WTC11 (cell line): ENCODE measurements around the gene PCLAF. TPM values are rescaled to one million over a fixed set of nuclear protein-coding genes. Genes with fewer than 3 reads are reported as not detected.

Experiments
- ATAC-seq: fragments of 200-7000 bp; cut with Tn5 transposase; 2 replicates; pipeline ENCODE4 v1.10.0; 2021; ENCODE audit warnings: mild to moderate bottlenecking, moderate library complexity
- CTCF ChIA-PET: fragments of 300-600 bp; sonication (Branson Sonifier 250); formaldehyde crosslinking; loops from one replicate; lab custom pipeline; 2021; ENCODE audit warnings: antibody characterized with exemption; lab: Charles Lee
- POLR2A ChIA-PET: fragments of 350-600 bp; sonication (Branson Sonifier 250); formaldehyde crosslinking; loops from one replicate; lab custom pipeline; 2021; ENCODE audit warnings: antibody characterized with exemption; lab: Charles Lee
- DNase-seq: peaks from one replicate; pipeline ENCODE4 v3.0.0; 2021; ENCODE audit warnings: low spot score
- H3K27ac Mint-ChIP-seq: 2 replicates; pipeline ENCODE4 v1.8.0; 2021; ENCODE audit warnings: mixed read lengths
- H3K27me3 Mint-ChIP-seq: 2 replicates; pipeline ENCODE4 v1.8.0; 2021; ENCODE audit warnings: low read depth, mild to moderate bottlenecking, moderate library complexity, mixed read lengths
- H3K36me3 Mint-ChIP-seq: 2 replicates; pipeline ENCODE4 v1.8.0; 2021; ENCODE audit warnings: mixed read lengths
- H3K4me1 Mint-ChIP-seq: 2 replicates; pipeline ENCODE4 v1.8.0; 2022; ENCODE audit warnings: mixed read lengths
- H3K4me3 Mint-ChIP-seq: 2 replicates; pipeline ENCODE4 v1.8.0; 2021; ENCODE audit warnings: mild to moderate bottlenecking, moderate library complexity, mixed read lengths
- H3K9me3 Mint-ChIP-seq: 2 replicates; pipeline ENCODE4 v1.8.0; 2021; ENCODE audit warnings: mixed read lengths
- CBFB ChIP-seq: sonication (generic); formaldehyde crosslinking; IDR thresholded peaks from 2 replicates; pipeline ENCODE4 v1.8.1; 2022; ENCODE audit warnings: mild to moderate bottlenecking, low read depth, missing genetic modification reagents
- CREB1 ChIP-seq: sonication (generic); formaldehyde crosslinking; IDR thresholded peaks from 2 replicates; pipeline ENCODE4 v1.8.0; 2023; ENCODE audit warnings: mild to moderate bottlenecking, missing genetic modification reagents
- ELF4 ChIP-seq: sonication (generic); formaldehyde crosslinking; IDR thresholded peaks from 2 replicates; pipeline ENCODE4 v1.8.1; 2022; ENCODE audit warnings: low read depth, mild to moderate bottlenecking, moderate library complexity, missing genetic modification reagents
- FOXJ3 ChIP-seq: sonication (generic); formaldehyde crosslinking; IDR thresholded peaks from 2 replicates; pipeline ENCODE4 v1.9.0; 2021; ENCODE audit warnings: missing genetic modification reagents, mild to moderate bottlenecking, borderline replicate concordance
- GABPB1 ChIP-seq: sonication (generic); formaldehyde crosslinking; IDR thresholded peaks from 2 replicates; pipeline ENCODE4 v1.8.1; 2023; ENCODE audit warnings: mild to moderate bottlenecking, missing genetic modification reagents
- GRHL2 ChIP-seq: fragments of 250-450 bp; sonication (Bioruptor Pico); IDR thresholded peaks from 2 replicates; pipeline ENCODE4 v1.8.0; 2022; ENCODE audit warnings: mild to moderate bottlenecking, moderate library complexity; ENCODE audit not compliant: insufficient replicate concordance, severe bottlenecking
- NFATC4 ChIP-seq: fragments of 250-450 bp; sonication (Bioruptor Pico); IDR thresholded peaks from 2 replicates; pipeline ENCODE4 v1.9.0; 2021; ENCODE audit warnings: mild to moderate bottlenecking
- NFYB ChIP-seq: sonication (generic); formaldehyde crosslinking; conservative IDR thresholded peaks from 2 replicates; pipeline ENCODE4 v1.8.0; 2022; ENCODE audit warnings: low read depth, missing genetic modification reagents
- NR1H2 ChIP-seq: sonication (generic); formaldehyde crosslinking; IDR thresholded peaks from 2 replicates; pipeline ENCODE4 v1.9.0; 2021; ENCODE audit warnings: mild to moderate bottlenecking, moderate library complexity, missing genetic modification reagents
- OVOL2 ChIP-seq: fragments of 250-450 bp; sonication (Bioruptor Pico); IDR thresholded peaks from 2 replicates; pipeline ENCODE4 v1.9.0; 2021; ENCODE audit warnings: mild to moderate bottlenecking, borderline replicate concordance
- RORB ChIP-seq: fragments of 250-450 bp; sonication (Bioruptor Pico); IDR thresholded peaks from 2 replicates; pipeline ENCODE4 v1.9.0; 2021; ENCODE audit warnings: mild to moderate bottlenecking
- SMAD3 ChIP-seq: sonication (generic); formaldehyde crosslinking; IDR thresholded peaks from 2 replicates; pipeline ENCODE4 v1.8.0; 2022; ENCODE audit warnings: missing genetic modification reagents, mild to moderate bottlenecking, borderline replicate concordance
- TP53 ChIP-seq: sonication (generic); formaldehyde crosslinking; IDR thresholded peaks from 2 replicates; pipeline ENCODE4 v1.8.1; 2023; ENCODE audit warnings: mild to moderate bottlenecking, missing genetic modification reagents
- ZNF219 ChIP-seq: sonication (generic); formaldehyde crosslinking; IDR thresholded peaks from 2 replicates; pipeline ENCODE4 v1.8.0; 2023; ENCODE audit warnings: missing genetic modification reagents, mild to moderate bottlenecking, borderline replicate concordance
- ZNF317 ChIP-seq: sonication (generic); formaldehyde crosslinking; IDR thresholded peaks from 2 replicates; pipeline ENCODE4 v1.8.1; 2023; ENCODE audit warnings: low read depth, mild to moderate bottlenecking, moderate library complexity, missing genetic modification reagents, borderline replicate concordance
- ZNF423 ChIP-seq: fragments of 250-450 bp; sonication (Bioruptor Pico); IDR thresholded peaks from 2 replicates; pipeline ENCODE4 v2.1.2; 2022; ENCODE audit warnings: mild to moderate bottlenecking, moderate library complexity
- total RNA-seq: library from RNA; stranded (reverse); gene quantifications from 3 replicates; pipeline ENCODE4 v1.2.3, GENCODE V29; 2021
- TF ChIP-seq, protein P1 (sequence below): fragments of 250-450 bp; sonication (Bioruptor Pico); IDR thresholded peaks from 2 replicates; pipeline ENCODE4 v1.9.0; 2021; ENCODE audit warnings: mild to moderate bottlenecking
- TF ChIP-seq, protein P2 (sequence below): sonication (generic); formaldehyde crosslinking; IDR thresholded peaks from 2 replicates; pipeline ENCODE4 v1.8.0; 2023; ENCODE audit warnings: missing genetic modification reagents
- TF ChIP-seq, protein P3 (sequence below): sonication (generic); formaldehyde crosslinking; IDR thresholded peaks from 2 replicates; pipeline ENCODE4 v1.8.0; 2023; ENCODE audit warnings: missing genetic modification reagents, mild to moderate bottlenecking, borderline replicate concordance
- TF ChIP-seq, protein P4 (sequence below): fragments of 250-450 bp; sonication (Bioruptor Pico); IDR thresholded peaks from 2 replicates; pipeline ENCODE4 v2.1.2; 2022; ENCODE audit warnings: mild to moderate bottlenecking, moderate library complexity
- TF ChIP-seq, protein P5 (sequence below): fragments of 250-450 bp; sonication (Bioruptor Pico); IDR thresholded peaks from 2 replicates; pipeline ENCODE4 v1.8.0; 2021; ENCODE audit warnings: mild to moderate bottlenecking
- TF ChIP-seq, protein P6 (sequence below): sonication (generic); formaldehyde crosslinking; IDR thresholded peaks from 2 replicates; pipeline ENCODE4 v1.8.1; 2023; ENCODE audit warnings: mild to moderate bottlenecking, moderate library complexity, missing genetic modification reagents

Gene PCLAF
- total RNA-seq, 1 experiment from 2014 or later = 27.2 TPM

DNA sequence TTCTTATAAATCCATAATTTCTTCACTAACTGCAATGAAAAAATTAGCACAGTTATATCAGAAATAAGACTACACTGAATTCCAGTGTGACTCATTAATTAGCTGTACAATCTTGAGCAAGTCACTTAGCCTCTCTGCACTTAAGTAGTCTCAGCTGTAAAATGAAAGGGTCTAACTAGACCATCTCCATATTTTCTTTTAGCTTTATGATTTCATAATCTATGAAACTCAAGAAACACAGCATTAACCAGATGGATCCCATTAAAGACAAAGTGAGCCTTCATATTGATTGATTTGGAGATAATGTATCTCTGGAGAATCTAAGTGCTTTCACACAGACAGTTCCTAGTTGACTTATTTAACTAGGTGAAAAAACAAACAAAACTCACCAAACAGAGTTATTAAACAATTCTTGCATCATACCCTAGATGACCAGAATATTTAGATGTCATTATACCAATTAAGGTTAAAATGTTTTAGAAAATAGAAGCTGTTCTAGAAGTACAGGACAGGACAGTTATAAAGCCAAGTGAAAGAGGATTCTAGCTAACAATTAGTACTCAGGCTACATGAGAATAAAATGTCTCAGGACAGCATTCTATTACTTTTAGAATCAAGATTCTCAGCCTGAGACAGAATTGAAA lies 36.5 kb downstream of the PCLAF start (continued):
- no peak for TF ChIP-seq CREB1 (CRISPR knock-in tag)
- TF ChIP-seq, protein P1, sequence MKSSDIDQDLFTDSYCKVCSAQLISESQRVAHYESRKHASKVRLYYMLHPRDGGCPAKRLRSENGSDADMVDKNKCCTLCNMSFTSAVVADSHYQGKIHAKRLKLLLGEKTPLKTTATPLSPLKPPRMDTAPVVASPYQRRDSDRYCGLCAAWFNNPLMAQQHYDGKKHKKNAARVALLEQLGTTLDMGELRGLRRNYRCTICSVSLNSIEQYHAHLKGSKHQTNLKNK (CRISPR knock-in tag) = no peak
- no peak for TF ChIP-seq CBFB (CRISPR knock-in tag)
- TF ChIP-seq OVOL2 (CRISPR knock-in tag) = no peak
- TF ChIP-seq, protein P2, sequence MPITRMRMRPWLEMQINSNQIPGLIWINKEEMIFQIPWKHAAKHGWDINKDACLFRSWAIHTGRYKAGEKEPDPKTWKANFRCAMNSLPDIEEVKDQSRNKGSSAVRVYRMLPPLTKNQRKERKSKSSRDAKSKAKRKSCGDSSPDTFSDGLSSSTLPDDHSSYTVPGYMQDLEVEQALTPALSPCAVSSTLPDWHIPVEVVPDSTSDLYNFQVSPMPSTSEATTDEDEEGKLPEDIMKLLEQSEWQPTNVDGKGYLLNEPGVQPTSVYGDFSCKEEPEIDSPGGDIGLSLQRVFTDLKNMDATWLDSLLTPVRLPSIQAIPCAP (CRISPR knock-in tag) = no peak
- TF ChIP-seq ZNF317 (CRISPR knock-in tag) = no peak
- TF ChIP-seq, protein P3, sequence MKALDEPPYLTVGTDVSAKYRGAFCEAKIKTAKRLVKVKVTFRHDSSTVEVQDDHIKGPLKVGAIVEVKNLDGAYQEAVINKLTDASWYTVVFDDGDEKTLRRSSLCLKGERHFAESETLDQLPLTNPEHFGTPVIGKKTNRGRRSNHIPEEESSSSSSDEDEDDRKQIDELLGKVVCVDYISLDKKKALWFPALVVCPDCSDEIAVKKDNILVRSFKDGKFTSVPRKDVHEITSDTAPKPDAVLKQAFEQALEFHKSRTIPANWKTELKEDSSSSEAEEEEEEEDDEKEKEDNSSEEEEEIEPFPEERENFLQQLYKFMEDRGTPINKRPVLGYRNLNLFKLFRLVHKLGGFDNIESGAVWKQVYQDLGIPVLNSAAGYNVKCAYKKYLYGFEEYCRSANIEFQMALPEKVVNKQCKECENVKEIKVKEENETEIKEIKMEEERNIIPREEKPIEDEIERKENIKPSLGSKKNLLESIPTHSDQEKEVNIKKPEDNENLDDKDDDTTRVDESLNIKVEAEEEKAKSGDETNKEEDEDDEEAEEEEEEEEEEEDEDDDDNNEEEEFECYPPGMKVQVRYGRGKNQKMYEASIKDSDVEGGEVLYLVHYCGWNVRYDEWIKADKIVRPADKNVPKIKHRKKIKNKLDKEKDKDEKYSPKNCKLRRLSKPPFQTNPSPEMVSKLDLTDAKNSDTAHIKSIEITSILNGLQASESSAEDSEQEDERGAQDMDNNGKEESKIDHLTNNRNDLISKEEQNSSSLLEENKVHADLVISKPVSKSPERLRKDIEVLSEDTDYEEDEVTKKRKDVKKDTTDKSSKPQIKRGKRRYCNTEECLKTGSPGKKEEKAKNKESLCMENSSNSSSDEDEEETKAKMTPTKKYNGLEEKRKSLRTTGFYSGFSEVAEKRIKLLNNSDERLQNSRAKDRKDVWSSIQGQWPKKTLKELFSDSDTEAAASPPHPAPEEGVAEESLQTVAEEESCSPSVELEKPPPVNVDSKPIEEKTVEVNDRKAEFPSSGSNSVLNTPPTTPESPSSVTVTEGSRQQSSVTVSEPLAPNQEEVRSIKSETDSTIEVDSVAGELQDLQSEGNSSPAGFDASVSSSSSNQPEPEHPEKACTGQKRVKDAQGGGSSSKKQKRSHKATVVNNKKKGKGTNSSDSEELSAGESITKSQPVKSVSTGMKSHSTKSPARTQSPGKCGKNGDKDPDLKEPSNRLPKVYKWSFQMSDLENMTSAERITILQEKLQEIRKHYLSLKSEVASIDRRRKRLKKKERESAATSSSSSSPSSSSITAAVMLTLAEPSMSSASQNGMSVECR (CRISPR knock-in tag) = no peak

DNA sequence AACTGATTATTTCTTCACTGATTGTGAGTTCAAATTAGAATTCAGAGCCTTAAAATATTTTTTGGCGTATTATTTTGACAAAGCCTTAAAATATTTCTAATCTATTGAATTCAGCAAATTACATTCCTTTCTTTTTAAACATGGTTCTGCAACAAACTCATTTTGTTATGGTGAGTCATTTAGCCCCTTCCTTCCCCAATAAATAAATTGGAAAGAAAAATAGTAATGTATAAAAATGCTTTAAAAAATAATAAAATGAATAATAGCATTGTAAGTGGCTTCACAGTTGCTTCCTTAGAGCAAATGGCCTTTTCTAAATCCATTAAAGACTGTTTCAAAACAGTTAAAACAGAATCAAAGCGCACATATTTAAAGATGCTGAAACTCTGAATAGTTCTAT lies 37.4 kb downstream of the PCLAF start:
- Mint-ChIP-seq H3K9me3 (no peaks in the 10 kb centered on the region), H3K27ac (no peak overlapping the region), H3K36me3 (peaks cover 6% of the 10 kb centered on the region; the same call in 1 of the 2 replicates), H3K4me1 (peaks cover 15% of the 10 kb centered on the region), H3K4me3 (no peak overlapping the region), H3K27me3 (no peaks in the 10 kb centered on the region)
- ATAC-seq (no peak), DNase-seq (no peak)
- CTCF ChIA-PET = no interaction called here
- POLR2A ChIA-PET = no interaction called here
- TF ChIP-seq CBFB (CRISPR knock-in tag) = no peak
- TF ChIP-seq NFATC4 = no peak
- TF ChIP-seq ELF4 (CRISPR knock-in tag) = no peak
- no peak for TF ChIP-seq FOXJ3 (CRISPR knock-in tag)
- no peak for TF ChIP-seq NFYB (CRISPR knock-in tag)
- TF ChIP-seq, protein P4, sequence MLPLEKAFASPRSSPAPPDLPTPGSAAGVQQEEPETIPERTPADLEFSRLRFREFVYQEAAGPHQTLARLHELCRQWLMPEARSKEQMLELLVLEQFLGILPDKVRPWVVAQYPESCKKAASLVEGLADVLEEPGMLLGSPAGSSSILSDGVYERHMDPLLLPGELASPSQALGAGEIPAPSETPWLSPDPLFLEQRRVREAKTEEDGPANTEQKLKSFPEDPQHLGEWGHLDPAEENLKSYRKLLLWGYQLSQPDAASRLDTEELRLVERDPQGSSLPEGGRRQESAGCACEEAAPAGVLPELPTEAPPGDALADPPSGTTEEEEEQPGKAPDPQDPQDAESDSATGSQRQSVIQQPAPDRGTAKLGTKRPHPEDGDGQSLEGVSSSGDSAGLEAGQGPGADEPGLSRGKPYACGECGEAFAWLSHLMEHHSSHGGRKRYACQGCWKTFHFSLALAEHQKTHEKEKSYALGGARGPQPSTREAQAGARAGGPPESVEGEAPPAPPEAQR (CRISPR knock-in tag) = no peak
- no peak for TF ChIP-seq CREB1 (CRISPR knock-in tag)
- TF ChIP-seq, protein P5, sequence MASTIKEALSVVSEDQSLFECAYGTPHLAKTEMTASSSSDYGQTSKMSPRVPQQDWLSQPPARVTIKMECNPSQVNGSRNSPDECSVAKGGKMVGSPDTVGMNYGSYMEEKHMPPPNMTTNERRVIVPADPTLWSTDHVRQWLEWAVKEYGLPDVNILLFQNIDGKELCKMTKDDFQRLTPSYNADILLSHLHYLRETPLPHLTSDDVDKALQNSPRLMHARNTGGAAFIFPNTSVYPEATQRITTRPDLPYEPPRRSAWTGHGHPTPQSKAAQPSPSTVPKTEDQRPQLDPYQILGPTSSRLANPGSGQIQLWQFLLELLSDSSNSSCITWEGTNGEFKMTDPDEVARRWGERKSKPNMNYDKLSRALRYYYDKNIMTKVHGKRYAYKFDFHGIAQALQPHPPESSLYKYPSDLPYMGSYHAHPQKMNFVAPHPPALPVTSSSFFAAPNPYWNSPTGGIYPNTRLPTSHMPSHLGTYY (CRISPR knock-in tag) = no peak
- no peak for TF ChIP-seq OVOL2 (CRISPR knock-in tag)
- TF ChIP-seq SMAD3 (CRISPR knock-in tag) = no peak
- TF ChIP-seq RORB = no peak
- TF ChIP-seq GRHL2 (CRISPR knock-in tag) = no peak
- no peak for TF ChIP-seq TP53 (CRISPR knock-in tag)
- TF ChIP-seq GABPB1 = no peak
- no peak for TF ChIP-seq NR1H2 (CRISPR knock-in tag)
- no peak for TF ChIP-seq ZNF219
- TF ChIP-seq, protein P6, sequence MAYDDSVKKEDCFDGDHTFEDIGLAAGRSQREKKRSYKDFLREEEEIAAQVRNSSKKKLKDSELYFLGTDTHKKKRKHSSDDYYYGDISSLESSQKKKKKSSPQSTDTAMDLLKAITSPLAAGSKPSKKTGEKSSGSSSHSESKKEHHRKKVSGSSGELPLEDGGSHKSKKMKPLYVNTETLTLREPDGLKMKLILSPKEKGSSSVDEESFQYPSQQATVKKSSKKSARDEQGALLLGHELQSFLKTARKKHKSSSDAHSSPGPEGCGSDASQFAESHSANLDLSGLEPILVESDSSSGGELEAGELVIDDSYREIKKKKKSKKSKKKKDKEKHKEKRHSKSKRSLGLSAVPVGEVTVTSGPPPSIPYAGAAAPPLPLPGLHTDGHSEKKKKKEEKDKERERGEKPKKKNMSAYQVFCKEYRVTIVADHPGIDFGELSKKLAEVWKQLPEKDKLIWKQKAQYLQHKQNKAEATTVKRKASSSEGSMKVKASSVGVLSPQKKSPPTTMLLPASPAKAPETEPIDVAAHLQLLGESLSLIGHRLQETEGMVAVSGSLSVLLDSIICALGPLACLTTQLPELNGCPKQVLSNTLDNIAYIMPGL (CRISPR knock-in tag) = no peak
- TF ChIP-seq ZNF423 = no peak
